Astrocyte (in vitro differentiated cells and primary cell): ENCODE measurements around the gene PDCD10.

Experiments
- CTCF ChIP-seq: IDR thresholded peaks from 2 replicates; pipeline ENCODE4 v1.5.1; 2011; ENCODE audit warnings: low read depth, mild to moderate bottlenecking, inconsistent platforms, low read length, moderate library complexity; ENCODE audit not compliant: insufficient read depth
- EZH2 ChIP-seq: IDR thresholded peaks from 2 replicates; pipeline ENCODE4 v1.6.1; 2012; ENCODE audit warnings: mild to moderate bottlenecking, low read length, inconsistent platforms; ENCODE audit not compliant: insufficient read depth

- no peak for TF ChIP-seq EZH2
- no peak for TF ChIP-seq CTCF
These were observed 49.1 kb upstream of the PDCD10 start for GRCh38 chr3:167783781-167784180.
